ENCODE data around the gene AVPI1. TPM values are rescaled to one million over a fixed set of nuclear protein-coding genes. Genes with fewer than 3 reads are reported as not detected.

Gene AVPI1
- total and polyA plus RNA-seq, 2 of the 13 experiments (the other 11 are each of a cell fraction or from before 2014, with no cell fraction given): 39.8 to 61.2 TPM

DNA sequence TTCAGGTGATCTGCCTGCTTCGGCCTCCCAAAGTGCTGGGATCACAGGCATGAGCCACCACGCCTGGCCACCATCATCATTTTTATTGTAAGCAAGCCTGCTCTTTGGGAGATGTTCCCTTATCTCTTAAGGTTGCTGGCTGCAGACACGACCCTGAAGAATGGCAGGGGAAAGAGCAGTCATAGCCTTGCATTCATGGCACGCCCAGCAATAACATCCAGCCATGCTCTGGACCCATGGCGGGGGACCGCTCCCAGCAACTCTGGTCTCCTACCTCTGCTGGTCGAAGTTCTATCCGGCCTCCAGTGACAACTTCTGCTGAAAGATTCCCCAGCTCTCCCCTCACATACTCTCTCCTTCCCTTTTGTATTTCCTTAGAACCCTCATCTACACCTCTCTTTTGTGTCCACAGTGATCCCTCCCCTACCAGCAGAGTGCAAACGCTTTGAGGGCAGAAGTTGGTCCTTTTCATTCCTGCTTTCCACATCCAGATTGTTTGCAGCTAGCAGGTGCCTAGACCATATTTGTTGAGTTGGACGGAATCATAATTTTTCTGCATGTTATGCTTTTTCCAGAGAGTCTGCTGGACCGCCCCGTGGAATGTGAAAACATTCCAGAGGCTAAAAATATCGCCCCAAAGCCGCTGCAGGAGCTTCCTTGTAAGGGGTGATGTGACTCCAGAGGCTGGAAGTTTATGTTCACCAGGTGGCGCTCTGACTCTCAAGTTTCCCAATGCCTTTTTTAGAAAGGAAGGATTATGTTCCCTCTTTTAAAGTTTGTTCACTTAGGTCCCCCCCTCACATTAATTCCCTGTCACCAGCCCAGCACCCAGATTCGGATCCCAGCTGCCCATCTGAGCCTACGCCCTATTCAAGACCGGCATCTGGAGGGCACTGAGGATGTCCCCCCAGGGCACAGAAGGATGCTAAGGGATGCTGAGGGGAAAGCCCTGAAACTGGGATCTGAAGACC, 22.2 kb upstream of the AVPI1 start (continued):
- TF ChIP-seq GFI1 (CRISPR knock-in tag; IDR thresholded peaks at IDR 0.05; ENCODE audit: borderline replicate concordance) (no peak), HMG20A (CRISPR knock-in tag; IDR thresholded peaks at IDR 0.05; ENCODE audit: borderline replicate concordance) (no peak), EZH2 (conservative IDR thresholded peaks at IDR 0.05; ENCODE audit: low read depth, low read length) (no peak), SALL1 (CRISPR knock-in tag; IDR thresholded peaks at IDR 0.05) (0 out of 2 replicates have a peak, but pooled peaks have one; percentile 6), SPEN (CRISPR knock-in tag; IDR thresholded peaks at IDR 0.05; ENCODE audit: low read depth) (no peak), SP5 (CRISPR knock-in tag; IDR thresholded peaks at IDR 0.05; ENCODE audit: borderline replicate concordance, low read depth) (no peak), SOX13 (IDR thresholded peaks at IDR 0.05) (no peak), SOX13 (CRISPR knock-in tag; conservative IDR thresholded peaks at IDR 0.05 in 1 of 2, IDR thresholded peaks at IDR 0.05 in 1 of 2) (no peak), ZNF605 (CRISPR knock-in tag; IDR thresholded peaks at IDR 0.05) (no peak), REL (CRISPR knock-in tag; conservative IDR thresholded peaks at IDR 0.05) (no peak), ZFYVE20 (CRISPR knock-in tag; IDR thresholded peaks at IDR 0.05; ENCODE audit: borderline replicate concordance, low read depth) (no peak), ZNF326 (CRISPR knock-in tag; IDR thresholded peaks at IDR 0.05; ENCODE audit: borderline replicate concordance) (no peak), CHD2 (IDR thresholded peaks at IDR 0.05; ENCODE audit: low read depth, low read length) (no peak), ZNF430 (CRISPR knock-in tag; IDR thresholded peaks at IDR 0.05) (no peak), MAZ (IDR thresholded peaks at IDR 0.05; ENCODE audit: borderline replicate concordance, low read depth, low read length) (no peak), MAZ (CRISPR knock-in tag; IDR thresholded peaks at IDR 0.05; ENCODE audit: low read depth) (no peak)
- TF ChIP-seq, protein P1, sequence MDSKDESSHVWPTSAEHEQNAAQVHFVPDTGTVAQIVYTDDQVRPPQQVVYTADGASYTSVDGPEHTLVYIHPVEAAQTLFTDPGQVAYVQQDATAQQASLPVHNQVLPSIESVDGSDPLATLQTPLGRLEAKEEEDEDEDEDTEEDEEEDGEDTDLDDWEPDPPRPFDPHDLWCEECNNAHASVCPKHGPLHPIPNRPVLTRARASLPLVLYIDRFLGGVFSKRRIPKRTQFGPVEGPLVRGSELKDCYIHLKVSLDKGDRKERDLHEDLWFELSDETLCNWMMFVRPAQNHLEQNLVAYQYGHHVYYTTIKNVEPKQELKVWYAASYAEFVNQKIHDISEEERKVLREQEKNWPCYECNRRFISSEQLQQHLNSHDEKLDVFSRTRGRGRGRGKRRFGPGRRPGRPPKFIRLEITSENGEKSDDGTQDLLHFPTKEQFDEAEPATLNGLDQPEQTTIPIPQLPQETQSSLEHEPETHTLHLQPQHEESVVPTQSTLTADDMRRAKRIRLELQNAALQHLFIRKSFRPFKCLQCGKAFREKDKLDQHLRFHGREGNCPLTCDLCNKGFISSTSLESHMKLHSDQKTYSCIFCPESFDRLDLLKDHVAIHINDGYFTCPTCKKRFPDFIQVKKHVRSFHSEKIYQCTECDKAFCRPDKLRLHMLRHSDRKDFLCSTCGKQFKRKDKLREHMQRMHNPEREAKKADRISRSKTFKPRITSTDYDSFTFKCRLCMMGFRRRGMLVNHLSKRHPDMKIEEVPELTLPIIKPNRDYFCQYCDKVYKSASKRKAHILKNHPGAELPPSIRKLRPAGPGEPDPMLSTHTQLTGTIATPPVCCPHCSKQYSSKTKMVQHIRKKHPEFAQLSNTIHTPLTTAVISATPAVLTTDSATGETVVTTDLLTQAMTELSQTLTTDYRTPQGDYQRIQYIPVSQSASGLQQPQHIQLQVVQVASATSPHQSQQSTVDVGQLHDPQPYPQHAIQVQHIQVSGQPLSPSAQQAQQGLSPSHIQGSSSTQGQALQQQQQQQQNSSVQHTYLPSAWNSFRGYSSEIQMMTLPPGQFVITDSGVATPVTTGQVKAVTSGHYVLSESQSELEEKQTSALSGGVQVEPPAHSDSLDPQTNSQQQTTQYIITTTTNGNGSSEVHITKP (CRISPR knock-in tag; IDR thresholded peaks at IDR 0.05; ENCODE audit: low read depth): no peak
- TF ChIP-seq, protein P2, sequence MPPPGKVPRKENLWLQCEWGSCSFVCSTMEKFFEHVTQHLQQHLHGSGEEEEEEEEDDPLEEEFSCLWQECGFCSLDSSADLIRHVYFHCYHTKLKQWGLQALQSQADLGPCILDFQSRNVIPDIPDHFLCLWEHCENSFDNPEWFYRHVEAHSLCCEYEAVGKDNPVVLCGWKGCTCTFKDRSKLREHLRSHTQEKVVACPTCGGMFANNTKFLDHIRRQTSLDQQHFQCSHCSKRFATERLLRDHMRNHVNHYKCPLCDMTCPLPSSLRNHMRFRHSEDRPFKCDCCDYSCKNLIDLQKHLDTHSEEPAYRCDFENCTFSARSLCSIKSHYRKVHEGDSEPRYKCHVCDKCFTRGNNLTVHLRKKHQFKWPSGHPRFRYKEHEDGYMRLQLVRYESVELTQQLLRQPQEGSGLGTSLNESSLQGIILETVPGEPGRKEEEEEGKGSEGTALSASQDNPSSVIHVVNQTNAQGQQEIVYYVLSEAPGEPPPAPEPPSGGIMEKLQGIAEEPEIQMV (CRISPR knock-in tag; IDR thresholded peaks at IDR 0.05; ENCODE audit: low read depth): no peak
- TF ChIP-seq, protein P3, sequence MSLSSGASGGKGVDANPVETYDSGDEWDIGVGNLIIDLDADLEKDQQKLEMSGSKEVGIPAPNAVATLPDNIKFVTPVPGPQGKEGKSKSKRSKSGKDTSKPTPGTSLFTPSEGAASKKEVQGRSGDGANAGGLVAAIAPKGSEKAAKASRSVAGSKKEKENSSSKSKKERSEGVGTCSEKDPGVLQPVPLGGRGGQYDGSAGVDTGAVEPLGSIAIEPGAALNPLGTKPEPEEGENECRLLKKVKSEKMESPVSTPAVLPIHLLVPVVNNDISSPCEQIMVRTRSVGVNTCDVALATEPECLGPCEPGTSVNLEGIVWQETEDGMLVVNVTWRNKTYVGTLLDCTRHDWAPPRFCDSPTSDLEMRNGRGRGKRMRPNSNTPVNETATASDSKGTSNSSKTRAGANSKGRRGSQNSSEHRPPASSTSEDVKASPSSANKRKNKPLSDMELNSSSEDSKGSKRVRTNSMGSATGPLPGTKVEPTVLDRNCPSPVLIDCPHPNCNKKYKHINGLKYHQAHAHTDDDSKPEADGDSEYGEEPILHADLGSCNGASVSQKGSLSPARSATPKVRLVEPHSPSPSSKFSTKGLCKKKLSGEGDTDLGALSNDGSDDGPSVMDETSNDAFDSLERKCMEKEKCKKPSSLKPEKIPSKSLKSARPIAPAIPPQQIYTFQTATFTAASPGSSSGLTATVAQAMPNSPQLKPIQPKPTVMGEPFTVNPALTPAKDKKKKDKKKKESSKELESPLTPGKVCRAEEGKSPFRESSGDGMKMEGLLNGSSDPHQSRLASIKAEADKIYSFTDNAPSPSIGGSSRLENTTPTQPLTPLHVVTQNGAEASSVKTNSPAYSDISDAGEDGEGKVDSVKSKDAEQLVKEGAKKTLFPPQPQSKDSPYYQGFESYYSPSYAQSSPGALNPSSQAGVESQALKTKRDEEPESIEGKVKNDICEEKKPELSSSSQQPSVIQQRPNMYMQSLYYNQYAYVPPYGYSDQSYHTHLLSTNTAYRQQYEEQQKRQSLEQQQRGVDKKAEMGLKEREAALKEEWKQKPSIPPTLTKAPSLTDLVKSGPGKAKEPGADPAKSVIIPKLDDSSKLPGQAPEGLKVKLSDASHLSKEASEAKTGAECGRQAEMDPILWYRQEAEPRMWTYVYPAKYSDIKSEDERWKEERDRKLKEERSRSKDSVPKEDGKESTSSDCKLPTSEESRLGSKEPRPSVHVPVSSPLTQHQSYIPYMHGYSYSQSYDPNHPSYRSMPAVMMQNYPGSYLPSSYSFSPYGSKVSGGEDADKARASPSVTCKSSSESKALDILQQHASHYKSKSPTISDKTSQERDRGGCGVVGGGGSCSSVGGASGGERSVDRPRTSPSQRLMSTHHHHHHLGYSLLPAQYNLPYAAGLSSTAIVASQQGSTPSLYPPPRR (CRISPR knock-in tag; IDR thresholded peaks at IDR 0.05; ENCODE audit: borderline replicate concordance): no peak

Data from HepG2 (cell line).